HCT116 (cell line): ENCODE results near the gene ADAM23. TPM values are rescaled to one million over a fixed set of nuclear protein-coding genes. Genes with fewer than 3 reads are reported as not detected.

ENCODE experiments used
- ATAC-seq: fragments of 200-7000 bp; cut with Tn5 transposase; 2 replicates; pipeline ENCODE4 v1.9.1; 2020; ENCODE audit warnings: mild to moderate bottlenecking, moderate library complexity
- BruUV-seq: library from RNA; stranded (reverse); fragments of 400-500 nt; replicated peaks from 2 replicates; lab custom pipeline; 2021; lab: Mats Ljungman, UMichigan
- CTCF ChIA-PET: fragments of 300-600 bp; sonication (Branson Sonifier 250); formaldehyde crosslinking; loops from one replicate; lab custom pipeline; 2021; ENCODE audit warnings: antibody characterized with exemption; lab: Charles Lee
- POLR2A ChIA-PET: fragments of 300-600, 350-600 bp; sonication (Branson Sonifier 250); formaldehyde crosslinking; loops from one replicate; lab custom pipeline; 2021; ENCODE audit warnings: antibody characterized with exemption; lab: Charles Lee
- RAD21 ChIA-PET, 2 experiments: fragments of 300-600 bp; sonication (Branson Sonifier 250); formaldehyde crosslinking; loops; one replicate each; lab custom pipeline; 2023; ENCODE audit warnings: low total read pairs in 2 of 2; ENCODE audit not compliant: uncharacterized antibody in 2 of 2, unreplicated experiment in 2 of 2, low non-redundant PET in 1 of 2; lab: Charles Lee
- DNase-seq: peaks from one replicate; pipeline ENCODE4 v3.0.0-alpha.2; 2010; ENCODE audit warnings: low read depth, low spot score
- H2AFZ ChIP-seq: fragments of 200-600 bp; shearing (Covaris generic), sonication (generic); 2 replicates; pipeline ENCODE4 v1.6.1; 2017; ENCODE audit warnings: low read depth, mixed run types, mixed read lengths, antibody characterized with exemption, low read length; ENCODE audit not compliant: poor library complexity, severe bottlenecking
- H3K27ac ChIP-seq: 2 replicates; pipeline ENCODE4 v1.5.1; 2012; ENCODE audit warnings: low read depth, low read length
- H3K27me3 ChIP-seq: fragments of 200-600 bp; sonication (generic); 2 replicates; pipeline ENCODE4 v1.6.1; 2016; ENCODE audit warnings: mixed run types, low read length, mixed read lengths; ENCODE audit not compliant: insufficient read depth
- H3K36me3 ChIP-seq, 2 experiments: fragments of 200-500 bp in 1 of 2; fragments of 200-600 bp in 1 of 2; sonication (Bioruptor generic) in 1 of 2; sonication (generic) in 1 of 2; 2 replicates each; pipeline versions ENCODE4 v1.5.1 to v1.6.1; 2014 to 2016; ENCODE audit warnings: low read length in 2 of 2, inconsistent platforms in 1 of 2, mixed read lengths in 1 of 2, mixed run types in 1 of 2; ENCODE audit not compliant: insufficient read depth in 2 of 2, control insufficient read depth in 1 of 2
- H3K4me1 ChIP-seq, 2 experiments: fragments of 200-600 bp in 1 of 2; sonication (generic) in 1 of 2; 2 replicates each; pipeline versions ENCODE4 v1.5.1 to v1.6.1; 2012 to 2017; ENCODE audit warnings: low read length in 2 of 2, inconsistent platforms in 1 of 2, mild to moderate bottlenecking in 1 of 2, mixed read lengths in 1 of 2, mixed run types in 1 of 2, moderate library complexity in 1 of 2; ENCODE audit not compliant: insufficient read depth in 2 of 2, control insufficient read depth in 1 of 2
- H3K4me2 ChIP-seq: fragments of 200-600 bp; sonication (generic); 2 replicates; pipeline ENCODE4 v1.6.1; 2017; ENCODE audit warnings: mixed run types, low read length, mixed read lengths
- H3K4me3 ChIP-seq, 2 experiments: fragments of 200-600 bp in 1 of 2; sonication (generic) in 1 of 2; replicated peaks in 1 of 2; 2 replicates each; pipeline ENCODE4 v1.5.1; 2011 to 2016; ENCODE audit warnings: low read length in 2 of 2, control low read depth in 1 of 2, low read depth in 1 of 2, mild to moderate bottlenecking in 1 of 2, mixed read lengths in 1 of 2, mixed run types in 1 of 2
- H3K79me2 ChIP-seq: fragments of 200-600 bp; sonication (generic); 2 replicates; pipeline ENCODE4 v1.6.1; 2017; ENCODE audit warnings: mild to moderate bottlenecking, mixed run types, low read length, moderate library complexity, mixed read lengths; ENCODE audit not compliant: insufficient read depth
- H3K9ac ChIP-seq: fragments of 200-600 bp; sonication (generic); 2 replicates; pipeline ENCODE4 v1.6.1; 2016; ENCODE audit warnings: low read length, mixed read lengths
- H3K9me2 ChIP-seq: fragments of 200-600 bp; sonication (generic), shearing (Covaris generic); 2 replicates; pipeline ENCODE4 v1.6.1; 2017; ENCODE audit warnings: mixed run types, mild to moderate bottlenecking, moderate library complexity; ENCODE audit not compliant: insufficient read depth
- H3K9me3 ChIP-seq, 2 experiments: fragments of 200-500 bp in 1 of 2; fragments of 200-600 bp in 1 of 2; sonication (Bioruptor generic) in 1 of 2; sonication (generic) in 1 of 2; 2 replicates each; pipeline ENCODE4 v1.6.1; 2014 to 2017; ENCODE audit warnings: low read length in 2 of 2, mixed read lengths in 2 of 2, inconsistent platforms in 1 of 2, low read depth in 1 of 2, mild to moderate bottlenecking in 1 of 2, mixed run types in 1 of 2, moderate library complexity in 1 of 2; ENCODE audit not compliant: control insufficient read depth in 1 of 2, insufficient read depth in 1 of 2
- H4K20me1 ChIP-seq: fragments of 200-600 bp; sonication (generic), shearing (Covaris generic); 2 replicates; pipeline ENCODE4 v1.6.1; 2017; ENCODE audit warnings: mixed run types, mild to moderate bottlenecking, moderate library complexity; ENCODE audit not compliant: insufficient read depth
- CEBPB ChIP-seq: IDR thresholded peaks from 2 replicates; pipeline ENCODE4 v1.6.1; 2012; ENCODE audit warnings: low read depth
- POLR2A ChIP-seq: IDR thresholded peaks from 2 replicates; pipeline ENCODE4 v1.7.0; 2011; ENCODE audit warnings: borderline replicate concordance; ENCODE audit not compliant: insufficient read depth, insufficient read length; ENCODE audit errors: extremely low read depth
- SIN3A ChIP-seq: IDR thresholded peaks from 2 replicates; pipeline ENCODE4 v1.6.1; 2012; ENCODE audit warnings: low read depth
- YY1 ChIP-seq: IDR thresholded peaks from 2 replicates; pipeline ENCODE4 v1.6.1; 2011; ENCODE audit warnings: low read length, low read depth, moderate library complexity, mild to moderate bottlenecking; ENCODE audit not compliant: insufficient replicate concordance; ENCODE audit errors: extremely low read depth
- ZBTB33 ChIP-seq: IDR thresholded peaks from 2 replicates; pipeline ENCODE4 v1.6.1; 2011; ENCODE audit warnings: mild to moderate bottlenecking, low read length, moderate library complexity; ENCODE audit not compliant: insufficient replicate concordance; ENCODE audit errors: extremely low read depth
- intact Hi-C: fragments of 100-400 bp; cut with micrococcal nuclease; formaldehyde crosslinking; loops from 2 replicates; pipeline ENCODE4 v1.10.0; 2022
- total RNA-seq: library from RNA; stranded (reverse); gene quantifications from one replicate; pipeline ENCODE4 v1.2.1, GENCODE V29; 2021; ENCODE audit not compliant: unreplicated experiment

The ADAM23 gene
- total RNA-seq, 1 experiment from 2014 or later, result 0.10 TPM

- no peak overlapping the region for H3K4me2 ChIP-seq
Observed at GRCh38 chr2:206647985-206648384, 204.7 kb downstream of the ADAM23 start.

GRCh38 chr2:206657087-206657486 is 213.8 kb downstream of the ADAM23 start:
- Histone ChIP-seq H3K4me1 (no peaks in the 10 kb centered on the region), H3K27me3 (no peaks in the 10 kb centered on the region), H3K4me3 (no peak overlapping the region), H3K9me2 (no peaks in the 10 kb centered on the region), H3K36me3 (no peaks in the 10 kb centered on the region), H3K79me2 (no peaks in the 10 kb centered on the region), H3K9ac (no peak overlapping the region), H3K27ac (no peak overlapping the region), H2AFZ (no peak overlapping the region), H3K4me2 (no peak overlapping the region), H3K9me3 (no peaks in the 10 kb centered on the region), H4K20me1 (no peaks in the 10 kb centered on the region)
- RAD21 ChIA-PET, result no interaction called here
- TF ChIP-seq SIN3A (no peak), POLR2A (no peak), ZBTB33 (no peak)
- ATAC-seq, result no peak
- CTCF ChIA-PET, result no interaction called here
- DNase-seq, result no peak
- intact Hi-C loops, result no loop called here
- no TSS peak for BruUV-seq
- POLR2A ChIA-PET, result no interaction called here

More at GRCh38 chr2:206647985-206648384, 204.7 kb downstream of the ADAM23 start:
- H3K27me3 ChIP-seq, result no peaks in the 10 kb centered on the region
- no peaks in the 10 kb centered on the region for H3K9me2 ChIP-seq
- ChIA-PET POLR2A (no interaction called here), RAD21 (no interaction called here), CTCF (no interaction called here)
- DNase-seq (no peak), ATAC-seq (no peak)
- no peaks in the 10 kb centered on the region for H4K20me1 ChIP-seq
- no peaks in the 10 kb centered on the region for H3K4me1 ChIP-seq
- BruUV-seq, result no TSS peak
- intact Hi-C loops, result no loop called here
- no peak overlapping the region for H2AFZ ChIP-seq
- no peaks in the 10 kb centered on the region for H3K36me3 ChIP-seq
- no peaks in the 10 kb centered on the region for H3K79me2 ChIP-seq
- peak; percentile 73 for TF ChIP-seq CEBPB
- TF ChIP-seq POLR2A, result no peak
- TF ChIP-seq YY1, result no peak
- no peak overlapping the region for H3K9ac ChIP-seq
- no peaks in the 10 kb centered on the region for H3K9me3 ChIP-seq
- H3K27ac ChIP-seq, result no peak overlapping the region
- H3K4me3 ChIP-seq, result no peak overlapping the region
